Bronchial epithelial cell (primary cell): ENCODE results near the gene RNF146. TPM values are rescaled to one million over a fixed set of nuclear protein-coding genes. Genes with fewer than 3 reads are reported as not detected.
"Not testable (repeated sequence)": the region's sequence is repeated elsewhere in the genome, so short reads cannot be mapped to it uniquely, and the experiment has no call there.

Experiments used
- DNase-seq: peaks from one replicate; pipeline ENCODE4 v3.0.0-alpha.2; 2010; ENCODE audit warnings: low read depth
- FAIRE-seq: peaks from 2 replicates; lab custom pipeline; 2011; peaks lifted over from hg19 to GRCh38; lab: Jason Lieb, UNC
- H3K27me3 ChIP-seq: 2 replicates; pipeline ENCODE4 v1.5.1; 2011; ENCODE audit warnings: low read length; ENCODE audit not compliant: control insufficient read depth, insufficient read depth
- H3K36me3 ChIP-seq: 2 replicates; pipeline ENCODE4 v1.5.1; 2011; ENCODE audit warnings: low read length; ENCODE audit not compliant: control insufficient read depth, insufficient read depth
- H3K4me3 ChIP-seq: 2 replicates; pipeline ENCODE4 v1.5.1; 2011; ENCODE audit warnings: mild to moderate bottlenecking, low read depth, low read length, control low read depth
- CTCF ChIP-seq: IDR thresholded peaks from 2 replicates; pipeline ENCODE4 v1.5.1; 2011; ENCODE audit warnings: mild to moderate bottlenecking, moderate library complexity, low read length, control low read depth, inconsistent platforms; ENCODE audit not compliant: insufficient read depth, severe bottlenecking
- total RNA-seq: library from RNA; depleted of rRNA; stranded (reverse); fragments of >200 nt; gene quantifications from 2 replicates; pipeline ENCODE4 v1.2.1, GENCODE V29; 2014

Gene RNF146
- total RNA-seq, 1 donor from 2014 or later = 49.0 TPM

GRCh38 chr6:127305741-127306140 lies 39.1 kb downstream of the RNF146 start:
- no peak overlapping the region for H3K4me3 ChIP-seq
- TF ChIP-seq CTCF = no peak
- no peak for DNase-seq
- no peak for FAIRE-seq
- peaks cover 1% of the 10 kb centered on the region for H3K36me3 ChIP-seq
- no peaks in the 10 kb centered on the region for H3K27me3 ChIP-seq

- no peaks in the 10 kb centered on the region for H3K27me3 ChIP-seq
- FAIRE-seq (no peak), DNase-seq (no peak)
- H3K4me3 ChIP-seq = no peak overlapping the region
- no peak for TF ChIP-seq CTCF
- H3K36me3 ChIP-seq = peaks cover 4% of the 10 kb centered on the region
Measured at GRCh38 chr6:127317388-127318128, 50.9 kb downstream of the RNF146 start.

DNA sequence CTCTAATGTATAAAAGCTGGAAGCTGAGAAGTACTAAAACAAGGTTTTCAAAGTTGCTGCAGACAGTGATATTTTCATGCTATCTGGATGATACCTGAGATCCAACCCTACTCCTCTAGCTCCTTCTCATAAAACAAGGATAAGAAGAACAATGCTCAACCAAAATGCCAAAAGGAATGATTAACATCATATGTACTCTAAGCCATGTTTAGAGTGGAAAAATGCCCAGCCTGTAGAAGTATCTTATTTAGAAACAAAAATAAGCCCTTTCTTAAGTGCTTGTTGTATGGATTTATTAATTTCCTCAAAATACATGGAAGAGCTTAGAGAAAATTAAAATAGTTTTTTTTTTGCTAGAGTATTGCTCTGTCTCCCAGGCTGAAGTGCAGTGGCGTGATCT lies 53.0 kb downstream of the RNF146 start:
- no peak for TF ChIP-seq CTCF
- no peak for FAIRE-seq
- H3K36me3 ChIP-seq = peaks cover 1% of the 10 kb centered on the region

GRCh38 chr6:127328043-127328609 lies 61.5 kb downstream of the RNF146 start:
- peaks cover 4% of the 10 kb centered on the region for H3K36me3 ChIP-seq
- no peak for FAIRE-seq
- H3K27me3 ChIP-seq = no peaks in the 10 kb centered on the region
- H3K4me3 ChIP-seq = no peak overlapping the region
- TF ChIP-seq CTCF = no peak
- peak; percentile 15 for DNase-seq

More for the DNA sequence above, 53.0 kb downstream of the RNF146 start:
- Histone ChIP-seq H3K27me3 (no peaks in the 10 kb centered on the region), H3K4me3 (no peak overlapping the region)
- DNase-seq = no peak

GRCh38 chr6:127331256-127331655 lies 64.6 kb downstream of the RNF146 start:
- not testable (repeated sequence) for H3K4me3 ChIP-seq, H3K36me3 ChIP-seq, H3K27me3 ChIP-seq, DNase-seq, FAIRE-seq

DNA sequence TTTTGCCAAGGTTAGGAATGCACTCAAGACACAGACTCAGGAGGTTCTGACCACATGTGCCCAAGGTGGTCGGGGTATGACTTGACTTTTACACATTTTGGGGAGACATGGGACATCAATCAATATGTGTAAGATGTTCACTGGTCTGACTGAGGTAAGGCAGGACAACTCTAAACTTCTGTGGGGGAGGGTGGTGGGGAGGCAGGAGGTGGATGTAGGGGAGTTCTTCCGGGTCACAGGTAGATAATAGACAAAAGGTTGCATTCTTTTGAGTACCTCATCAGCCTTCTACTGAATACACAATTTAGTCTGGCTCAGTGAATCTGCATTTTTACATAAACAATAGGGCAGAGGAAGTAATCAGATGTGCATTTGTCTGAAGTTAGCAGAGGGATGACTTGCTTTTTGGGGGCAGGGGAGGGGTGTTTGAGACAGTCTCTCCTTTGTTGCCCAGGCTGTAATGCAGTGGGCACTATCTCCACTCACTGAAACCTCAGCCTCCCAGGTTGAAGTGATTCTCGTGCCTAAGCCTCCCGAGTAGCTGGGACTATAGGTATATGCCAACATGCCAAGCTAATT lies 65.8 kb downstream of the RNF146 start:
- TF ChIP-seq CTCF = no peak
- no peak for FAIRE-seq
- no peaks in the 10 kb centered on the region for H3K36me3 ChIP-seq
- H3K4me3 ChIP-seq = no peak overlapping the region
- H3K27me3 ChIP-seq = no peaks in the 10 kb centered on the region
- no peak for DNase-seq

Other genes with a start within 250 kb of the RNF146 start
- gene RSPO3, start 148.2 kb upstream of the RNF146 start, total RNA-seq = not detected in 2 replicates
- gene ECHDC1, start 76.7 kb downstream of the RNF146 start, total RNA-seq = 25.6 and 30.3 TPM in 2 replicates
- gene KIAA0408, start 192.5 kb downstream of the RNF146 start, total RNA-seq = not detected in 2 replicates